A204.1 (cell line): ENCODE results near the gene IL17D.

Experiments used
- FAIRE-seq: peaks from 2 replicates; lab custom pipeline; 2012; peaks lifted over from hg19 to GRCh38; lab: Jason Lieb, UNC

Gene IL17D

GRCh38 chr13:20691616-20692015, 11.9 kb upstream of the IL17D start:
- FAIRE-seq, result no peak

- no peak for FAIRE-seq
Measured at GRCh38 chr13:20696073-20696472, 7.4 kb upstream of the IL17D start.

- no peak for FAIRE-seq
Measured at GRCh38 chr13:20699715-20700114, 3.8 kb upstream of the IL17D start.

- no peak for FAIRE-seq
Measured at GRCh38 chr13:20700288-20700687, 3.2 kb upstream of the IL17D start.

- FAIRE-seq, result no peak
Measured at GRCh38 chr13:20701461-20701860, 2.0 kb upstream of the IL17D start.

GRCh38 chr13:20702530-20702914, 977 bp upstream of the IL17D start:
- no peak for FAIRE-seq

- FAIRE-seq, result no peak
Measured at GRCh38 chr13:20703780-20704458, 420 bp downstream of the IL17D start.

GRCh38 chr13:20704459-20705069, 1.1 kb downstream of the IL17D start:
- no peak for FAIRE-seq

GRCh38 chr13:20706661-20707060, 3.2 kb downstream of the IL17D start:
- FAIRE-seq, result no peak

GRCh38 chr13:20708216-20708615, 4.7 kb downstream of the IL17D start:
- no peak for FAIRE-seq

- FAIRE-seq, result no peak
Measured at GRCh38 chr13:20709369-20709768, 5.9 kb downstream of the IL17D start.

GRCh38 chr13:20709782-20710181, 6.3 kb downstream of the IL17D start:
- FAIRE-seq, result no peak

- no peak for FAIRE-seq
Measured at GRCh38 chr13:20711301-20712044, 8.0 kb downstream of the IL17D start.

GRCh38 chr13:20713014-20713376, 9.5 kb downstream of the IL17D start:
- FAIRE-seq, result no peak

- no peak for FAIRE-seq
Measured at GRCh38 chr13:20713751-20714150, 10.3 kb downstream of the IL17D start.

- no peak for FAIRE-seq
Measured at GRCh38 chr13:20714161-20714560, 10.7 kb downstream of the IL17D start.

- no peak for FAIRE-seq
Measured at GRCh38 chr13:20714563-20715329, 11.2 kb downstream of the IL17D start.

- no peak for FAIRE-seq
Measured at GRCh38 chr13:20715330-20715712, 11.8 kb downstream of the IL17D start.

GRCh38 chr13:20716951-20717350, 13.5 kb downstream of the IL17D start:
- no peak for FAIRE-seq

GRCh38 chr13:20717581-20718542, 14.4 kb downstream of the IL17D start:
- FAIRE-seq, result no peak

- FAIRE-seq, result no peak
Measured at GRCh38 chr13:20718958-20719566, 15.6 kb downstream of the IL17D start.
